ENCODE data around the gene PKNOX1.
"Not testable (repeated sequence)": the region's sequence is repeated elsewhere in the genome, so short reads cannot be mapped to it uniquely, and the experiment has no call there.

PKNOX1 gene

GRCh38 chr21:43006051-43006873, 31.9 kb downstream of the PKNOX1 start:
- H3K36me3 ChIP-seq (ENCODE audit: control insufficient read depth, insufficient read depth, low read length, severe bottlenecking) = peaks cover 24% of the 10 kb centered on the region
- H3K4me3 ChIP-seq (ENCODE audit: low read length); DNase-seq (ENCODE audit: low read depth); H3K9me3 ChIP-seq (ENCODE audit: control insufficient read depth, low read length); H3K4me1 ChIP-seq (ENCODE audit: control insufficient read depth, insufficient read depth, low read length); H3K27me3 ChIP-seq (replicated peaks; ENCODE audit: control insufficient read depth, insufficient read depth, low read length); H3K9ac ChIP-seq (ENCODE audit: low read length): not testable (repeated sequence)

GRCh38 chr21:43006874-43007208, 32.5 kb downstream of the PKNOX1 start:
- H3K9ac ChIP-seq (ENCODE audit: low read length) = no peak overlapping the region
- no peaks in the 10 kb centered on the region for H3K27me3 ChIP-seq (replicated peaks; ENCODE audit: control insufficient read depth, insufficient read depth, low read length)
- H3K9me3 ChIP-seq (ENCODE audit: control insufficient read depth, low read length) = no peaks in the 10 kb centered on the region
- no peak for DNase-seq (ENCODE audit: low read depth)
- H3K4me3 ChIP-seq (ENCODE audit: low read length) = no peak overlapping the region
- H3K36me3 ChIP-seq (ENCODE audit: control insufficient read depth, insufficient read depth, low read length, severe bottlenecking) = peaks cover 30% of the 10 kb centered on the region
- no peaks in the 10 kb centered on the region for H3K4me1 ChIP-seq (ENCODE audit: control insufficient read depth, insufficient read depth, low read length)

- Histone ChIP-seq H3K27me3 (replicated peaks; ENCODE audit: control insufficient read depth, insufficient read depth, low read length) (no peaks in the 10 kb centered on the region), H3K9me3 (ENCODE audit: control insufficient read depth, low read length) (no peaks in the 10 kb centered on the region), H3K36me3 (ENCODE audit: control insufficient read depth, insufficient read depth, low read length, severe bottlenecking) (peaks cover 67% of the 10 kb centered on the region), H3K4me3 (ENCODE audit: low read length) (no peak overlapping the region), H3K4me1 (ENCODE audit: control insufficient read depth, insufficient read depth, low read length) (no peaks in the 10 kb centered on the region), H3K9ac (ENCODE audit: low read length) (no peak overlapping the region)
- DNase-seq (ENCODE audit: low read depth) = no peak
These were observed 38.2 kb downstream of the PKNOX1 start for GRCh38 chr21:43012596-43012995.

GRCh38 chr21:43015906-43016540, 41.7 kb downstream of the PKNOX1 start:
- Histone ChIP-seq H3K9ac (ENCODE audit: low read length) (no peak overlapping the region), H3K36me3 (ENCODE audit: control insufficient read depth, insufficient read depth, low read length, severe bottlenecking) (peaks cover 61% of the 10 kb centered on the region), H3K9me3 (ENCODE audit: control insufficient read depth, low read length) (no peaks in the 10 kb centered on the region), H3K4me1 (ENCODE audit: control insufficient read depth, insufficient read depth, low read length) (no peaks in the 10 kb centered on the region), H3K27me3 (replicated peaks; ENCODE audit: control insufficient read depth, insufficient read depth, low read length) (no peaks in the 10 kb centered on the region), H3K4me3 (ENCODE audit: low read length) (no peak overlapping the region)
- no peak for DNase-seq (ENCODE audit: low read depth)

DNA sequence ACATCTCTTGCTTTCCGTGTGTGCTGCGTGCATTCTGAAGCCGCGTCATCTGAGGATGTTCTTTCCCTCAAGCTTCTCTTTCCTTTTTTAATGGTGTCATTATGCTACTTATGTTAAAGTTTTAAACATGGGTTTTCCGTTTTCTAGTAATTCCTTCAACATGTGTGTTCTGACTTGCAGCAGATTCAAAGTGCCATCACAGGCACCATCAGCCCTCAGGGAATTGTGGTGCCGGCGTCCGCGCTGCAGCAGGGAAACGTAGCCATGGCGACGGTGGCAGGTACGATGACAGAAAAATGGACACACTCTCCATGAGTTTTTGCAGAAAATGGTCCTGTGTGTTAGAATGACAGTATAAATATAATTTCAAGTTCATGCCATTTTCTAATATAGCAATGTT, 42.4 kb downstream of the PKNOX1 start:
- Histone ChIP-seq H3K9me3 (ENCODE audit: control insufficient read depth, low read length) (no peaks in the 10 kb centered on the region), H3K36me3 (ENCODE audit: control insufficient read depth, insufficient read depth, low read length, severe bottlenecking) (peaks cover 62% of the 10 kb centered on the region), H3K9ac (ENCODE audit: low read length) (no peak overlapping the region), H3K4me3 (ENCODE audit: low read length) (no peak overlapping the region), H3K27me3 (replicated peaks; ENCODE audit: control insufficient read depth, insufficient read depth, low read length) (no peaks in the 10 kb centered on the region), H3K4me1 (ENCODE audit: control insufficient read depth, insufficient read depth, low read length) (no peaks in the 10 kb centered on the region)
- DNase-seq (ENCODE audit: low read depth) = no peak

DNA sequence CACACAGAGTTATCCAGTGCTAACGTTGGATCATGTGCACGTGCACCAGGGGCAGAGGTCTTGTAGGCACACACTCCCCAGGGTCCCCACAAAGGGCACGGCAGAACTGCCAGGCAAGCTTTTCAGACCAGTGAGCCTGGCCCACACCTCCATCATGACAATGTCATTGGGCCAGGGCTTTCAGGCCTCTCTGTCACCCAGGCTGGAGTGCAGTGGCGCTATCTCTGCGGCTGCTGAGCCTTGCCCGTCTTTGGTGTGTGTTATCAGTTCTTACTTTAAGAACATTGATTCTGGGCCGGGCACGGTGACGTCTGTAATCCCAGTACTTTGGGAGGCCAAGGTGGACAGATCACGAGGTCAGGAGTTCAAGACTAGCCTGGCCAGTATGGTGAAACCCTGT, 44.2 kb downstream of the PKNOX1 start:
- H3K4me3 ChIP-seq (ENCODE audit: low read length) = no peak overlapping the region
- no peaks in the 10 kb centered on the region for H3K9me3 ChIP-seq (ENCODE audit: control insufficient read depth, low read length)
- peaks cover 54% of the 10 kb centered on the region for H3K36me3 ChIP-seq (ENCODE audit: control insufficient read depth, insufficient read depth, low read length, severe bottlenecking)
- no peak overlapping the region for H3K9ac ChIP-seq (ENCODE audit: low read length)
- no peaks in the 10 kb centered on the region for H3K27me3 ChIP-seq (replicated peaks; ENCODE audit: control insufficient read depth, insufficient read depth, low read length)
- no peak for DNase-seq (ENCODE audit: low read depth)
- no peaks in the 10 kb centered on the region for H3K4me1 ChIP-seq (ENCODE audit: control insufficient read depth, insufficient read depth, low read length)

GRCh38 chr21:43020177-43020576, 45.8 kb downstream of the PKNOX1 start:
- no peak overlapping the region for H3K4me3 ChIP-seq (ENCODE audit: low read length)
- no peak for DNase-seq (ENCODE audit: low read depth)
- no peaks in the 10 kb centered on the region for H3K9me3 ChIP-seq (ENCODE audit: control insufficient read depth, low read length)
- H3K27me3 ChIP-seq (replicated peaks; ENCODE audit: control insufficient read depth, insufficient read depth, low read length) = no peaks in the 10 kb centered on the region
- peaks cover 56% of the 10 kb centered on the region for H3K36me3 ChIP-seq (ENCODE audit: control insufficient read depth, insufficient read depth, low read length, severe bottlenecking)
- no peak overlapping the region for H3K9ac ChIP-seq (ENCODE audit: low read length)
- no peaks in the 10 kb centered on the region for H3K4me1 ChIP-seq (ENCODE audit: control insufficient read depth, insufficient read depth, low read length)

- Histone ChIP-seq H3K4me1 (ENCODE audit: control insufficient read depth, insufficient read depth, low read length) (no peaks in the 10 kb centered on the region), H3K4me3 (ENCODE audit: low read length) (no peak overlapping the region), H3K36me3 (ENCODE audit: control insufficient read depth, insufficient read depth, low read length, severe bottlenecking) (peaks cover 57% of the 10 kb centered on the region), H3K9me3 (ENCODE audit: control insufficient read depth, low read length) (no peaks in the 10 kb centered on the region), H3K27me3 (replicated peaks; ENCODE audit: control insufficient read depth, insufficient read depth, low read length) (no peaks in the 10 kb centered on the region), H3K9ac (ENCODE audit: low read length) (no peak overlapping the region)
- no peak for DNase-seq (ENCODE audit: low read depth)
These were observed 46.4 kb downstream of the PKNOX1 start for GRCh38 chr21:43020771-43021170.

DNA sequence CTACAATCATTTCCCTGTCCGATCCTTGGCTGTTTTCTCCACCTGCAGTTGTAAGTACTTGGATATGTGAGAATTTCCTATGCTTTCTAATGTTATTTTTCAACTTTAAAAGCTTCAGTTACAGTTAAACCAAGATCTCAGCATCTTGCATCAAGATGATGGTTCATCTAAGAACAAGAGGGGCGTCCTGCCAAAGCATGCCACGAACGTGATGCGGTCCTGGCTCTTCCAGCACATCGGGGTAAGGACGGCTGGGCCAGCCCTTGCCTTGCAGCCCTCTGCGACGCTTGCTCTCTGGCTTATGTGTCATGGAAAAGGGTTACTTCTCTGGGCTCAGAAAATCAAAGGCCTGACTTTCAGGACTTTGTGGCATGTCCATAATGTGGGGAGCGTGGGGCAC, 46.8 kb downstream of the PKNOX1 start:
- DNase-seq (ENCODE audit: low read depth) = no peak
- H3K4me1 ChIP-seq (ENCODE audit: control insufficient read depth, insufficient read depth, low read length) = no peaks in the 10 kb centered on the region
- no peaks in the 10 kb centered on the region for H3K27me3 ChIP-seq (replicated peaks; ENCODE audit: control insufficient read depth, insufficient read depth, low read length)
- peaks cover 57% of the 10 kb centered on the region for H3K36me3 ChIP-seq (ENCODE audit: control insufficient read depth, insufficient read depth, low read length, severe bottlenecking)
- H3K9me3 ChIP-seq (ENCODE audit: control insufficient read depth, low read length) = no peaks in the 10 kb centered on the region
- no peak overlapping the region for H3K9ac ChIP-seq (ENCODE audit: low read length)
- no peak overlapping the region for H3K4me3 ChIP-seq (ENCODE audit: low read length)

- no peak for DNase-seq (ENCODE audit: low read depth)
- Histone ChIP-seq H3K36me3 (ENCODE audit: control insufficient read depth, insufficient read depth, low read length, severe bottlenecking) (peaks cover 50% of the 10 kb centered on the region), H3K9me3 (ENCODE audit: control insufficient read depth, low read length) (no peaks in the 10 kb centered on the region), H3K4me1 (ENCODE audit: control insufficient read depth, insufficient read depth, low read length) (no peaks in the 10 kb centered on the region), H3K4me3 (ENCODE audit: low read length) (no peak overlapping the region), H3K9ac (ENCODE audit: low read length) (no peak overlapping the region), H3K27me3 (replicated peaks; ENCODE audit: control insufficient read depth, insufficient read depth, low read length) (no peaks in the 10 kb centered on the region)
These were observed 47.6 kb downstream of the PKNOX1 start for GRCh38 chr21:43021756-43022600.

GRCh38 chr21:43023175-43023574, 48.8 kb downstream of the PKNOX1 start:
- Histone ChIP-seq H3K9me3 (ENCODE audit: control insufficient read depth, low read length) (no peaks in the 10 kb centered on the region), H3K9ac (ENCODE audit: low read length) (no peak overlapping the region), H3K27me3 (replicated peaks; ENCODE audit: control insufficient read depth, insufficient read depth, low read length) (no peaks in the 10 kb centered on the region), H3K4me1 (ENCODE audit: control insufficient read depth, insufficient read depth, low read length) (no peaks in the 10 kb centered on the region), H3K36me3 (ENCODE audit: control insufficient read depth, insufficient read depth, low read length, severe bottlenecking) (peaks cover 49% of the 10 kb centered on the region), H3K4me3 (ENCODE audit: low read length) (no peak overlapping the region)
- DNase-seq (ENCODE audit: low read depth) = no peak

Data from adipocyte (in vitro differentiated cells).